ENCODE results near the gene CXCR4.
"Not testable (repeated sequence)": the region's sequence is repeated elsewhere in the genome, so short reads cannot be mapped to it uniquely, and the experiment has no call there.

Gene CXCR4

GRCh38 chr2:136077107-136077506 lies 40.8 kb downstream of the CXCR4 start:
- DNase-seq (ENCODE audit: low read depth), result no peak

GRCh38 chr2:136075476-136075875 lies 42.5 kb downstream of the CXCR4 start:
- DNase-seq (ENCODE audit: low read depth), result no peak

- DNase-seq (ENCODE audit: low read depth), result no peak
Measured at GRCh38 chr2:136072621-136073020, 45.3 kb downstream of the CXCR4 start.

GRCh38 chr2:136071887-136072286 lies 46.1 kb downstream of the CXCR4 start:
- not testable (repeated sequence) for DNase-seq (ENCODE audit: low read depth)

GRCh38 chr2:136070913-136071312 lies 47.0 kb downstream of the CXCR4 start:
- no peak for DNase-seq (ENCODE audit: low read depth)

- DNase-seq (ENCODE audit: low read depth), result no peak
Measured at GRCh38 chr2:136069773-136070172, 48.2 kb downstream of the CXCR4 start.

- DNase-seq (ENCODE audit: low read depth), result no peak
Measured at GRCh38 chr2:136068581-136069227, 49.2 kb downstream of the CXCR4 start.

GRCh38 chr2:136067897-136068580 lies 49.9 kb downstream of the CXCR4 start:
- no peak for DNase-seq (ENCODE audit: low read depth)

- no peak for DNase-seq (ENCODE audit: low read depth)
Measured at GRCh38 chr2:136067459-136067858, 50.5 kb downstream of the CXCR4 start.

- no peak for DNase-seq (ENCODE audit: low read depth)
Measured at GRCh38 chr2:136065907-136066306, 52.0 kb downstream of the CXCR4 start.

- no peak for DNase-seq (ENCODE audit: low read depth)
Measured at GRCh38 chr2:136065384-136065783, 52.6 kb downstream of the CXCR4 start.

Data from stimulated activated CD8-positive, alpha-beta memory T cell treated with anti-CD3 and anti-CD28 coated beads, Interleukin-4, amount 100 ng/mL, for 24 hours (primary cell).